GM21786 (cell line): ENCODE data around the gene MUC6.

Experiments used
- ATAC-seq: cut with Tn5 transposase; IDR thresholded peaks from one replicate; pipeline ENCODE4 v1.9.1; 2021; ENCODE audit not compliant: unreplicated experiment

Gene MUC6

GRCh38 chr11:1051356-1052132 is 15.0 kb upstream of the MUC6 start:
- ATAC-seq, result peak; percentile 6

- peak; percentile 74 for ATAC-seq
Observed at GRCh38 chr11:1050581-1051355, 14.2 kb upstream of the MUC6 start.

GRCh38 chr11:1049911-1050580 is 13.5 kb upstream of the MUC6 start:
- no peak for ATAC-seq

- no peak for ATAC-seq
Observed at GRCh38 chr11:1049431-1049891, 12.9 kb upstream of the MUC6 start.

- no peak for ATAC-seq
Observed at GRCh38 chr11:1049071-1049405, 12.5 kb upstream of the MUC6 start.

GRCh38 chr11:1048375-1049070 is 12.0 kb upstream of the MUC6 start:
- ATAC-seq, result no peak

- no peak for ATAC-seq
Observed at GRCh38 chr11:1047595-1048156, 11.2 kb upstream of the MUC6 start.

GRCh38 chr11:1044160-1044559 is 7.6 kb upstream of the MUC6 start:
- ATAC-seq, result no peak

GRCh38 chr11:1043563-1044096 is 7.1 kb upstream of the MUC6 start:
- no peak for ATAC-seq

- ATAC-seq, result no peak
Observed at GRCh38 chr11:1042626-1043562, 6.4 kb upstream of the MUC6 start.

- no peak for ATAC-seq
Observed at GRCh38 chr11:1041936-1042608, 5.6 kb upstream of the MUC6 start.

GRCh38 chr11:1041471-1041870 is 5.0 kb upstream of the MUC6 start:
- ATAC-seq, result no peak

GRCh38 chr11:1041149-1041467 is 4.6 kb upstream of the MUC6 start:
- ATAC-seq, result no peak

GRCh38 chr11:1040428-1041148 is 4.1 kb upstream of the MUC6 start:
- ATAC-seq, result no peak

- ATAC-seq, result no peak
Observed at GRCh38 chr11:1039481-1040427, 3.2 kb upstream of the MUC6 start.

GRCh38 chr11:1038921-1039320 is 2.4 kb upstream of the MUC6 start:
- ATAC-seq, result no peak

- ATAC-seq, result no peak
Observed at GRCh38 chr11:1038361-1038760, 1.8 kb upstream of the MUC6 start.
